HG02759 (cell line): ENCODE data around the gene PTPRN.

ENCODE experiments used
- ATAC-seq: cut with Tn5 transposase; IDR thresholded peaks from one replicate; pipeline ENCODE4 v1.9.1; 2021; ENCODE audit warnings: mild to moderate bottlenecking, moderate library complexity; ENCODE audit not compliant: unreplicated experiment

The PTPRN gene

DNA sequence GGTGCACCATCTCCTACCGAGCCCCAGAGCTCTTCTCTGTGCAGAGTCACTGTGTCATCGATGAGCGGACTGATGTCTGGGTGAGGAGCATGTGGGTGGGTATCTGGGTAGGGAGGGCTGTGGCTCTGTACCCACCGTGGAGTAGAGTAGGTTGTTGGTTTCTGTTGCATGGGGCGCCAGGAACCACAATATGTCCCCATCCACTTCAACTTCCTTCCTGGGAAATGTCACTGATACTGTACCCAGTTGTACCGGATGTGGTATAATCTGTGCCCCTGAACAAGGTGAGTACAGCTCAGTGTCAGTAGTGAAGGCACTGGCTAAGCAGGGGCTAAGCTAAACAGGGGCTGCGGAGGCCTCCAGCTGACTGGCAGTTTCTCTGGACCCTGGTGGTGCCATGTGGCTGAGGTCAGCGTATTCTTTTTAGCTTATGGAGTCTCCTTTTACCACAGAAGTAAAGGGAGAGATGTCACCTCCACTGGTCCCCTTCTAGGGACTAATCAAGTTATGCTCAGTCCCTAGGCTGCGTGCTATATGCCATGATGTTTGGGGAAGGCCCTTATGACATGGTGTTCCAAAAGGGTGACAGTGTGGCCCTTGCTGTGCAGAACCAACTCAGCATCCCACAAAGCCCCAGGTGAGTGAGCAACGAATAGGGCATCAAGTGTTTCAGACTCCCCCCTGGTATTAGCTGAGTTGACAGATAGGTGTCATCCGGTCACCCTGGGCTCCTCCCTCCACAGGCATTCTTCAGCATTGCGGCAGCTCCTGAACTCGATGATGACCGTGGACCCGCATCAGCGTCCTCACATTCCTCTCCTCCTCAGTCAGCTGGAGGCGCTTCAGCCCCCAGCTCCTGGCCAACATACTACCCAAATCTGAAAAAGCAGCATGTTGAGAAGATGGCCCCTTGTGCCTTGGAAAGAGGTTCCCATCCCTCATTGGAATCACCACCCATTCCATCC lies 61.2 kb downstream of the PTPRN start:
- ATAC-seq, result no peak

DNA sequence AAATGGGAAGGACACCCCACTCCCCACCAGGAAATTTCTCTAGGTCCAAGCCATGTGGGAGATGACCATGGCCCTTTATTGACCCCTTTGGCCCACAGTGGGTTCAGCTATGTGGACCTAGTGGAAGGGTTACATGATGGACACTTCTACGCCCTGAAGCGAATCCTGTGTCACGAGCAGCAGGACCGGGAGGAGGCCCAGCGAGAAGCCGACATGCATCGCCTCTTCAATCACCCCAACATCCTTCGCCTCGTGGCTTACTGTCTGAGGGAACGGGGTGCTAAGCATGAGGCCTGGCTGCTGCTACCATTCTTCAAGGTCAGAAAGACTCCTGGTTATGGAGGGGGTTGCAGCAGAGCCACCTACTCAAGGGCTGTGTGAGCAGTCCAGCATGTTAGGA lies 62.6 kb downstream of the PTPRN start:
- ATAC-seq, result no peak

DNA sequence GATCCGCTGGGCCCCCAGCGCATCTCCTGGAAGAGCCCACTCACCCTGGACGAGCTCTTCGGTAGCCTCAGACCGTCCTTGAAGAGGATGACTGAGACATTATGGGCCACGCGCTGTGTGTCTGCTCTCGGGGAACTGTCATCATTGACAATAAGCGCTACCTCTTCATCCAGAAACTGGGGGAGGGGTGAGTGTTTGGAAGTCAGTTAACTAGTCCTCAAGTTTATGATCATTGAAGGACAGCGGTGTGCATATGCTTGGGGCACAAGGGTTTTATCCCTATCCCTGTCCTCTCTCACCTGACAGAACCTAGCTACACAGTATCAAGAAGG lies 63.3 kb downstream of the PTPRN start:
- ATAC-seq, result no peak

DNA sequence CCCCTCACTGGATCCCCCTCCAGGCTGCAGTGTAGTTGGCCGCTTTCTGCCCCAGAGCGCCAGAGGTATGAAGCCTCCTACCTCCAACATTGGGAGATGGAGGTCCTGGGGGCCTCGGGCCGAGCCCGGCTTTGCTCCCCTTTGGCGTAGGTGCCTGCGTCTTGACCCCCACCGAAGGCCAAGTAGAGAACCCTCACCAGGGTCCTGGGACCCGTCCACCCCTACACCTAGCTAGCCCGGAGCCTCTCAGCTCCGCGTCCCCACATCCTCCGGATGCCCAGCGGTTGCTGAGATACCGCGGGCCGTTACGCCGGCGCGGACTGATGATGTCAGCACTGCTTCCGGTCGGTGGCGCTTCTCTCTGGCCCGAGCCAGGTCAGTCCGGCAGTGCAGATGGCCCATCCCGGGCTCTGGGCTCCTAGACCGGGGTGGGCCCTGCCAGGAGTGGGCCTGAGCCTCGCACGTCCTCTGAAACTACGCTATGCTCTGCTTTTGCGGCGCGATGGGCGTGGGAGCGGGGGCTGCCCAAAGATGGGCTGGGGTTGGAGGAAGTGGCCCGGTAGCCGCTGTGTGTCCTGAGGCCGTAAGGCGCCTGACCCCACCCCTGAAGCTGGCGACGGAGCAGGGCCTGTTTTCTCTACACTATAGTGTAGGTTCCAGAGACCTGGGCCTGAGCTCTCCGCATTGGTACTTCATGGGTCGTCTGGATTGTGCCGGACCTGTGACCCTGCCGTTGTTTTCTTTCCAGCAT lies 63.9 kb downstream of the PTPRN start, which contains the start of the genes GLB1L and STK16:
Gene GLB1L, minus strand, starts transcription at position 297 of the 751 bp plus-strand sequence. CDS start 1,871 bp downstream, outside the sequence.
Gene STK16, plus strand, starts transcription at position 332 of the 751 bp plus-strand sequence. CDS start 521 bp downstream, outside the sequence.
- ATAC-seq, result peak; percentile 79

DNA sequence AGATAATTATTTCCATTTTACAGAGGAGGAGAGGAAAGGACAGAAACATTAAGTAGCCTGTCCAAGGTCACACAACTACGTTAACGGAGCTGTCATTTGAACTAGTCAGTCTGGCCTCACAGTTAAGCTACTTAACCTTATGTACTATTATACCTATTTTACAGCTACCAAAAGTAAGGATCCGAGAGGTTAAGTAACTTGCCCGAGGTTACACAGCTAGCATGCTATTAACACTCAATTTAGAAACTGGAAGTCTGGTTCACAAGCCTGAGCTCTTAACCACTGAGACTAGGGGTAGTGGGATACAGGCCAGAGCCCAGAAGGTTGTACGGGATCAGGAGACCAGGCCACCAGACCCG lies 64.4 kb downstream of the PTPRN start:
- no peak for ATAC-seq

DNA sequence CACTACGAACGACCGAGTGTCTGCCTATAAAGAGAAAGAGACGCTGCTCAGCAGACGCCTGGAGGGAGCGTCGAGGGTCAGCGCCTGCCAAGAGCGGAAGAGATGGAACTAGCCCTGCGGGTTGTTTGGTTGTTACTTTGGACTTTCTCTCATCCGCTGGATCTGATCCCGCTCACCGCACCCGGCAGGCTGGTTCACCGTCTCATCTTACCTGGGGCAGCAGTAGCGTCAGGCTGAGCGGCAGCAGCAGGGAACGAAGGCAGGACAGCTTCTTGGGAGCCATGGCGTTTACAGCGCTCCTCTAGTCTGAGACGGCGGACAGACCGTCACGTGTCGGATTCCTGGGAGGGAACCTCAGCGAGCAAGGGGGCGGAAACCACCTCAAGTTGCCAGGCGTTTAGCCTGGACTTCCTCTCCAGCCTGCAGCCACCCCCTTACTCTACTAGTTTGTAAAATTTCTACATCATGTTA lies 65.9 kb downstream of the PTPRN start:
- no peak for ATAC-seq
